HEK293 (cell line): ENCODE results near the gene NUDT3.

ENCODE experiments used
- AEBP2 ChIP-seq: fragments of 450-650 bp; formaldehyde crosslinking; IDR thresholded peaks from 2 replicates; pipeline ENCODE4 v1.5.1; 2016; ENCODE audit warnings: missing biosample characterization, missing genetic modification characterization, borderline replicate concordance
- ELK4 ChIP-seq: IDR thresholded peaks from 2 replicates; pipeline ENCODE4 v1.6.1; 2011; ENCODE audit warnings: mild to moderate bottlenecking, low read depth, low read length, borderline replicate concordance
- FEZF1 ChIP-seq: fragments of 450-650 bp; formaldehyde crosslinking; IDR thresholded peaks from 2 replicates; pipeline ENCODE4 v1.5.1; 2016; ENCODE audit warnings: missing biosample characterization, missing genetic modification characterization
- GLI2 ChIP-seq: fragments of 450-650 bp; formaldehyde crosslinking; IDR thresholded peaks from 2 replicates; pipeline ENCODE4; 2017; ENCODE audit warnings: missing biosample characterization, missing genetic modification characterization, low read depth, borderline replicate concordance
- HOXA7 ChIP-seq: sonication (generic); formaldehyde crosslinking; IDR thresholded peaks from 2 replicates; pipeline ENCODE4 v1.8.1; 2022; ENCODE audit warnings: missing genetic modification reagents, borderline replicate concordance
- IKZF3 ChIP-seq: fragments of 450-650 bp; IDR thresholded peaks from 2 replicates; pipeline ENCODE4 v1.5.0; 2018; ENCODE audit warnings: missing biosample characterization, mild to moderate bottlenecking, missing genetic modification characterization, moderate library complexity
- KLF17 ChIP-seq: fragments of 450-650 bp; formaldehyde crosslinking; IDR thresholded peaks from 2 replicates; pipeline ENCODE4 v1.5.1; 2016; ENCODE audit warnings: missing biosample characterization, missing genetic modification characterization
- KLF7 ChIP-seq: fragments of 450-650 bp; formaldehyde crosslinking; IDR thresholded peaks from 2 replicates; pipeline ENCODE4 v1.5.1; 2016; ENCODE audit warnings: missing biosample characterization, missing genetic modification characterization, borderline replicate concordance
- MEIS1 ChIP-seq: sonication (generic); formaldehyde crosslinking; IDR thresholded peaks from 2 replicates; pipeline ENCODE4 v1.8.1; 2022; ENCODE audit warnings: missing genetic modification reagents, mild to moderate bottlenecking, borderline replicate concordance
- PRDM1 ChIP-seq: fragments of 450-650 bp; formaldehyde crosslinking; IDR thresholded peaks from 2 replicates; pipeline ENCODE4; 2016; ENCODE audit warnings: missing biosample characterization, missing genetic modification characterization
- REPIN1 ChIP-seq: fragments of 450-650 bp; formaldehyde crosslinking; IDR thresholded peaks from 2 replicates; pipeline ENCODE4 v1.5.1; 2017; ENCODE audit warnings: missing biosample characterization, missing genetic modification characterization, low read depth
- SP3 ChIP-seq: fragments of 450-650 bp; formaldehyde crosslinking; IDR thresholded peaks from 2 replicates; pipeline ENCODE4 v1.5.1; 2016; ENCODE audit warnings: missing biosample characterization, missing genetic modification characterization
- TCF7L2 ChIP-seq: IDR thresholded peaks from 2 replicates; pipeline ENCODE4 v1.6.1; 2011; ENCODE audit warnings: low read depth, mild to moderate bottlenecking, inconsistent platforms, low read length, moderate library complexity, borderline replicate concordance
- YY1 ChIP-seq: fragments of 450-650 bp; formaldehyde crosslinking; IDR thresholded peaks from 2 replicates; pipeline ENCODE4 v1.5.1; 2018; ENCODE audit warnings: missing biosample characterization, missing genetic modification characterization
- ZBTB49 ChIP-seq: fragments of 450-650 bp; formaldehyde crosslinking; IDR thresholded peaks from 2 replicates; pipeline ENCODE4 v1.5.1; 2016; ENCODE audit warnings: missing biosample characterization, missing genetic modification characterization, low read depth
- ZBTB8A ChIP-seq: fragments of 450-650 bp; formaldehyde crosslinking; IDR thresholded peaks from 2 replicates; pipeline ENCODE4 v1.5.1; 2016; ENCODE audit warnings: missing biosample characterization, missing genetic modification characterization
- ZFP37 ChIP-seq: fragments of 450-650 bp; formaldehyde crosslinking; IDR thresholded peaks from 2 replicates; pipeline ENCODE4 v1.5.1; 2016; ENCODE audit warnings: missing biosample characterization, missing genetic modification characterization
- ZNF19 ChIP-seq: fragments of 450-650 bp; formaldehyde crosslinking; IDR thresholded peaks from 2 replicates; pipeline ENCODE4; 2016; ENCODE audit warnings: missing biosample characterization, missing genetic modification characterization, low read depth
- ZNF214 ChIP-seq: fragments of 450-650 bp; formaldehyde crosslinking; IDR thresholded peaks from 2 replicates; pipeline ENCODE4 v1.5.1; 2017; ENCODE audit warnings: missing biosample characterization, mild to moderate bottlenecking, missing genetic modification characterization, borderline replicate concordance
- ZNF274 ChIP-seq, 2 experiments: fragments of 200-500 bp in 1 of 2; fragments of 450-650 bp in 1 of 2; sonication (Bioruptor generic) in 1 of 2; formaldehyde crosslinking in 1 of 2; IDR thresholded peaks; 2 replicates each; pipeline versions ENCODE4 v1.5.1 to v1.6.1; 2014 to 2016; ENCODE audit warnings: borderline replicate concordance in 1 of 2, inconsistent platforms in 1 of 2, low read length in 1 of 2, missing biosample characterization in 1 of 2, missing genetic modification characterization in 1 of 2
- ZNF362 ChIP-seq: fragments of 450-650 bp; formaldehyde crosslinking; IDR thresholded peaks from 2 replicates; pipeline ENCODE4 v1.5.1; 2016; ENCODE audit warnings: missing biosample characterization, missing genetic modification characterization
- ZNF394 ChIP-seq: fragments of 450-650 bp; formaldehyde crosslinking; IDR thresholded peaks from 2 replicates; pipeline ENCODE4 v1.5.1; 2016; ENCODE audit warnings: missing biosample characterization, missing genetic modification characterization, mild to moderate bottlenecking, moderate library complexity, borderline replicate concordance
- ZNF521 ChIP-seq: fragments of 450-650 bp; formaldehyde crosslinking; IDR thresholded peaks from 2 replicates; pipeline ENCODE4 v1.5.1; 2017; ENCODE audit warnings: missing biosample characterization, mild to moderate bottlenecking, missing genetic modification characterization
- ZNF555 ChIP-seq: fragments of 450-650 bp; formaldehyde crosslinking; conservative IDR thresholded peaks from 2 replicates; pipeline ENCODE4 v1.5.1; 2017; ENCODE audit warnings: missing biosample characterization, mild to moderate bottlenecking, missing genetic modification characterization, inconsistent platforms
- ZNF623 ChIP-seq: fragments of 450-650 bp; formaldehyde crosslinking; IDR thresholded peaks from 2 replicates; pipeline ENCODE4 v1.5.1; 2016; ENCODE audit warnings: missing biosample characterization, missing genetic modification characterization
- ZNF645 ChIP-seq: fragments of 450-650 bp; formaldehyde crosslinking; IDR thresholded peaks from 2 replicates; pipeline ENCODE4; 2016; ENCODE audit warnings: missing biosample characterization, missing genetic modification characterization
- ZNF670 ChIP-seq: fragments of 450-650 bp; formaldehyde crosslinking; IDR thresholded peaks from 2 replicates; pipeline ENCODE4 v1.5.1; 2016; ENCODE audit warnings: missing biosample characterization, missing genetic modification characterization, low read depth
- ZNF791 ChIP-seq: fragments of 450-650 bp; formaldehyde crosslinking; IDR thresholded peaks from 2 replicates; pipeline ENCODE4 v1.5.1; 2016; ENCODE audit warnings: missing biosample characterization, missing genetic modification characterization
- ZNF792 ChIP-seq: fragments of 450-650 bp; formaldehyde crosslinking; IDR thresholded peaks from 2 replicates; pipeline ENCODE4 v1.5.1; 2016; ENCODE audit warnings: missing biosample characterization, missing genetic modification characterization
- ZSCAN4 ChIP-seq: fragments of 450-650 bp; formaldehyde crosslinking; IDR thresholded peaks from 2 replicates; pipeline ENCODE4 v1.5.1; 2017; ENCODE audit warnings: missing biosample characterization, missing genetic modification characterization

The NUDT3 gene

GRCh38 chr6:34391786-34392496, 528 bp downstream of the NUDT3 start (continued):
- no peak for TF ChIP-seq GLI2 (tag by site-specific recombination)
- TF ChIP-seq YY1 (tag by site-specific recombination) = no peak
- TF ChIP-seq PRDM1 = 0 out of 2 replicates have a peak, but pooled peaks have one; percentile 33
- no peak for TF ChIP-seq ZNF670 (tag by site-specific recombination)
- no peak for TF ChIP-seq ZNF791 (tag by site-specific recombination)
- TF ChIP-seq ZBTB8A (tag by site-specific recombination) = peak; percentile 82
- no peak for TF ChIP-seq REPIN1 (tag by site-specific recombination)
- no peak for TF ChIP-seq ZNF214 (tag by site-specific recombination)
- no peak for TF ChIP-seq ZNF521 (tag by site-specific recombination)
- TF ChIP-seq MEIS1 (CRISPR knock-in tag) = no peak
- TF ChIP-seq ELK4 = no peak
- TF ChIP-seq ZNF645 (tag by site-specific recombination) = no peak
- no peak; the same call in 1 of the 2 replicates for TF ChIP-seq FEZF1 (tag by site-specific recombination)
- TF ChIP-seq ZNF555 = no peak
- TF ChIP-seq AEBP2 (tag by site-specific recombination) = no peak
- TF ChIP-seq ZNF623 (tag by site-specific recombination) = no peak
- TF ChIP-seq HOXA7 (CRISPR knock-in tag) = no peak
- no peak; the same call in 1 of the 2 replicates for TF ChIP-seq ZNF394
- TF ChIP-seq SP3 (tag by site-specific recombination) = peak; percentile 52
- TF ChIP-seq IKZF3 (tag by site-specific recombination) = peak; percentile 52
- TF ChIP-seq KLF7 (tag by site-specific recombination) = no peak
- TF ChIP-seq ZSCAN4 (tag by site-specific recombination) = no peak
- TF ChIP-seq KLF17 (tag by site-specific recombination) = 0 out of 2 replicates have a peak, but pooled peaks have one; percentile 26
- TF ChIP-seq ZFP37 (tag by site-specific recombination) = peak; percentile 79; the same call in 1 of the 2 replicates
- TF ChIP-seq ZNF274 (IDR thresholded peaks at IDR 0.05; ENCODE audit: low read length) = no peak
- TF ChIP-seq ZNF274 (tag by site-specific recombination; IDR thresholded peaks at IDR 0.05; ENCODE audit: borderline replicate concordance) = no peak
- no peak for TF ChIP-seq ZNF19 (tag by site-specific recombination)
- no peak for TF ChIP-seq ZNF792 (tag by site-specific recombination)
- no peak for TF ChIP-seq ZNF362 (tag by site-specific recombination)
- no peak; the same call in 1 of the 2 replicates for TF ChIP-seq TCF7L2
- no peak for TF ChIP-seq ZBTB49 (tag by site-specific recombination)
